Measurements from ENCODE around the gene TOGARAM1.

TOGARAM1 gene

DNA sequence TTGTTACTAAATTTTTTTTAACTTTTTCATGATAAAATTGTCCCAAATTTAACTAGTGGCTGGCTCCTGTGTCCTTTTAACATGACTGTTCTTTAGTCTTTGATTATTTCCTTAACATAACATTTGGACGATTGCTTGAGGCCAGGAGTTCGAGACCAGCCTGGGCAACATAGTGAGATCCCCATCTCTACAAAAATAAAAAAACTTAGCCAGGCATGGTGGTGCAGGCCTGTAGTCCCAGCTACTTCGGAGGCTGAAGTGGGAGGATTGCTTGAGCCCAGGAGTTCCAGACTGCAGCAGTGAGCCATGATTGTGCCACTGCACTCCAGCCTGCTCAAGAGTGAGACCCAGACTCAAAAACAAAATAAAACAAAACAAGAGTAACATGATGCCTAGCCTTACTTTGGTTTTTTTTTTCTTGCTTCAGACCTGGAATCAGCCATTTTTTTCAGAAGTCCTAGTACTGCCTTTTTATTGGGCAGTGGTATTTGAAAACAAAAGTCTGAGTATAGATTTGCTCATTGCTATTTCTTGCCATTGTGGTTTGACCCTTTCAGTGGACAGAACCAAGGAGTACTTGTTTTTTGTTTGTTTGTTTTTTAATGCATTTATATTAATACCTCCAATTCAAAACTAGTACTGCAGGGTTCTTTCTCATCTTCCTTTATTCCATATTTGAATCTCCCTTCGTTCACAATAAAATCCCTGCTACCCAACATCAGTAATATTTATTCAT is 4.8 kb downstream of the TOGARAM1 start:
- DNase-seq = no peak

DNA sequence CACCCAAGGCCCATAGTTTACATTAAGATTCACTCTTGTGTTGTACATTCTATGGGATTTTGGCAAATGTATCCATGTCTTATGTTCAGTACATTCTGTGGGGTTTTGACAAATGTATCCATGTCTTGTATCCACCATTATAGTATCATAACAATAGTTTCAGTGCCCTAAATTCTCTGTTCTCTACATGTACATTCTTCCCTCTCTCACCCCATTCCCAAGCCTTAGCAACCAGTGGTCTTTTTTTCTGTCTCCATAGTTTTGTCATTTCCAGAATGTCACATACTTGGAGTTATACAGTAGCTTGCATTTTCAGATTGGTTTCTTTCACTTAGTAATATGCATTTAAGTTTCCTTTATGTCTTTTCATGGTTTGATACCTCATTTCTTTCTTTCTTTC is 6.7 kb downstream of the TOGARAM1 start:
- DNase-seq = no peak

DNA sequence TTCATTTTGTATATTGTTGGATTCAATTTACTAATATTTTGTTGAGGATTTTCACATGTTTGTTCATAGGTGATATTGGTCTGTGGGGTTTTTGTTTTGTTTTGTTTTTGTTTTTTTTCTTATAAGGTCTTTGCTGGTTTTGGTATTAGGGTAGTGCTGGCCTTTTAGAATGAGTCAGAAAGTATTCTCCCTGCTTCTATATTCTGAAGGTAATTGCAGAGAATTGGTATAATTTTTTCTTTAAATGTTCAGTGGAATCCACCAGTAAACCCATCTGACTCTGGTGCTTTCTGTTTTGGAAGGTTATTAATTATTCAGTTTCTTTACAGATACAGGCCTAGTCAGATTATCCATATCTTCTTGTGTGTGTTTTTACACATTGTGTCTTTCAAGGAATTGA is 8.9 kb downstream of the TOGARAM1 start:
- no peak for DNase-seq

DNA sequence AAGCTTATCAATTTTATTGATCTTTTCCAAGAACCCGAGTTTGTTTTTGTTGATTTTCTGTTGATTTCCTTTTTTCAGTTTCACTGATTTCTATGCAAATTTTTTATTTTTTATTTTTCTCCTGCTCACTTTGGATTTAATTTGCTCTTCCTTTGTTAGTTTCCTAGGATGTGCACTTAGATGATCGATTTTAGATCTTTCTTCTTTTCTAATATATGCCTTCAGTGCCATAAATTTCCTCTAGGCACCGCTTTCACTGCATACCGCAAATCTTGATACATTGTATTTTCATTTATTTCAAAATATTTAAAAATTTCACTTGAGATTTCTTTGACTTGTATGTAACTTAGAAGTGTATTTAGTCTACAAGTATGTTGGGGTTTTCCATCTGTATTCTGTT is 9.5 kb downstream of the TOGARAM1 start:
- no peak for DNase-seq

- no peak for DNase-seq
Measured at GRCh38 chr14:44979273-44979672, 17.3 kb downstream of the TOGARAM1 start.

DNA sequence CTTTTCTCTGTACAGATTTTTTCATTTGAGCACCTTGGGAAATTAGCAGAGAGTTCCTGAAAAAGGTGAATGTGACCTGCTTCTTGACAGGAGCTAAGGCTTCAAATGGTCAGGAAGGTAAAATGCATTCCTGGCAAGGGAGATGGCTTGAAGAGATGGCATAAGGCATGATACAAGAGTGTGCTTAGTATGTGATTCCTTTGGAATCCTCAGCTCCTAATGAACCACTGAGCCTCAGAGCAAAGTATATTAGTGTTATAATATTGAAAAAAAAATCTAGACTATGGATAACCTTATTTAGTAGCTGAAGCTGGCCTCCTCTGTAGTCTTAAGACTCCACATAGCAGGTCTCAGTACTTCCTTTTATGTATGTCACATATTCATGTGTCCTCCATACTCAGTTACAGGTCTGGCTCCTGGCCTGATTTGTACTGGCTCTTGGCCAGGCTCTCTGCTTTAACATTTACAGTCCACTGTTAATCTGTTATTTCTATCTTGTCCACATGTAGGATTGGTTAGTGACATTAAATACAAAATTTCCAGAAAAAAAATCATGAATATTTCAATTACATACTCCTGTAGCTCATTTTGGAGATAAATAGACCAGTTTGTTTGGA is 17.9 kb downstream of the TOGARAM1 start:
- DNase-seq = no peak

DNA sequence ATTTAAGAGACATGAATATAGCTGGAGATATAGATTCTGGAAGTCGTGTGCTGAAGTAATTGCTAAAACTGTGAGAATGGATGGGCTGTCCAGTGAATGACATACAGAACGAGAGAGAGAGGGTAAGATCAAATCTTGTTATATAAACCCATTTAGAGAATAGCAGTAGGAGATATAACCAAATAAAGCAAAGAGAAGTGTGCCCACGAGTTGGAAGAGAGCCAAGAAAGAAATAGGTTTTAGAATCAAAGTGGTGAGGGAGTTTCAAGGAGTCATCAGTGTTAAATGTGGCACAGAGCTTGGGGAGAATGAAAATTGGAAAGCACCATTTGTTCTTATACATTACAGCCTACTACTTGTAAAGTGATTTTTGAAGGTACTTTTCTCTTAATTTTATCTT is 19.2 kb downstream of the TOGARAM1 start:
- DNase-seq = no peak

GRCh38 chr14:44982594-44982993 is 20.6 kb downstream of the TOGARAM1 start:
- DNase-seq = no peak

GRCh38 chr14:44988694-44989093 is 26.7 kb downstream of the TOGARAM1 start:
- no peak for DNase-seq

GRCh38 chr14:44989497-44990440 is 27.8 kb downstream of the TOGARAM1 start:
- peak; percentile 84 to 89 for DNase-seq

GRCh38 chr14:44990533-44990932 is 28.5 kb downstream of the TOGARAM1 start:
- no peak for DNase-seq

- DNase-seq = no peak
Measured at GRCh38 chr14:44995196-44995595, 33.2 kb downstream of the TOGARAM1 start.

DNA sequence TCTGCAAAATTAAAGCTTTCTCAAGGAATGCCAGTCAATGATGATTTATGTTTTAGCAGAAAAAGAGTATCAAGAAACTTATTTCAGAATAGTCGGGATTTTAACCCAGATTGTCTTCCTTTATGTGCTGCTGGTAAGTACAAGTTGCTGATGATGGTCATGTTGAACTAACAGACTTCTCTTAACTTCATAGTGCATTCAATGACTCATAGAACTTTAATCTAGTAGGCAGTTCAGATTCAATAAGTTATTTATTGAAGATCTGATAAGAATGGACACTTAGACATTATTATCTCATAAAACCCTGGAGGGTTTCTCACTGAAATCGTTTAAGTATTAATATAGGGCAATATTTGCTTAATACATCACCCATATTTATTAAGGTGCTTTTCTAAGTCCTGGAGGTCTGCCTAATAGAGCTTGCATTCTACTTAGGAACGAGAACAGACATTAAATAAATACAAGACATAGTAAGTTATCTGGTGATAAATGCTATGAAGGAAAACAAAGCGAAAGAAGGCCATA is 33.8 kb downstream of the TOGARAM1 start:
- DNase-seq = no peak

- no peak for DNase-seq
Measured at GRCh38 chr14:45003924-45004323, 41.9 kb downstream of the TOGARAM1 start.

DNA sequence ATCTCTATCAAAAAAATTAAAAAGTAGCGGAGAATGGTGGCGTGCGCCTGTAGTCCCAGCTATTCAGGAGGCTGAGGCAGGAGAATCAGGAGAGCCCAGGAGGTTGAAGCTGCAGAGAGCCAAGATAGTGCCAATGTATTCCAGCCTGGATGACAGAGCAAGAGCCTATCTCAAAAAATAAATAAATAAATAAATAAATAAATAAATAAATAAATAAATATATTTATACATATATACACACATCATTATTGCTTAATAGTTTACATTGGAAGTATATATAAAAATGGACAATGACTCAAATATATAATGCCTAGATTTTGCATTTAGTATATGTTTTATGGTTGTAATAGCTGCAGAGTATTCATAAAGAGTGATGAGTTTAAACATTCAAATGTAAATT is 53.1 kb downstream of the TOGARAM1 start:
- DNase-seq = no peak

DNA sequence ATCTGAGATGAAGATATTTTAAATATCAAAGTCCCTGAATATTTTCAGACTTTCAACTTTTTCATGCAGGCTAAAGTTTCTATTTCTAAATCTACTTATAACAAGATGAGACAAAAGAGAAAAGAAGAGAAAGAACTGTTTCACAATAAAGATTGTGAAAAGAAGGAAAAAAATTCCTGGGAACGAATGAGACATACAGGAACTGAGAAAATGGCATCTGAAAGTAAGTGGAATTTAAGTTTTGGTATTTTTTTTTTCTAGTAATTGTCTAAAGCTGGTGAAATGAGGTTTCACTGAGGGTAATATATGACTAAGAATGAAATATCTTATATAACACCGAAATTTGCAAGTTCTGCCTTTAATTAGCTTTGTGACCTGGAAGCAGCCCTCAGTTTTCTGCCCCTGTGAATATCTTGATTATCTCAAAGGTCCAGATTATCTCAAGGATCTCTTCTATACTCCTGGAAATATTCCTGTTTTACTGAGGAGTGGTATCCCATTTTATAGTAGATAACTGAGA is 66.2 kb downstream of the TOGARAM1 start:
- DNase-seq = no peak

DNA sequence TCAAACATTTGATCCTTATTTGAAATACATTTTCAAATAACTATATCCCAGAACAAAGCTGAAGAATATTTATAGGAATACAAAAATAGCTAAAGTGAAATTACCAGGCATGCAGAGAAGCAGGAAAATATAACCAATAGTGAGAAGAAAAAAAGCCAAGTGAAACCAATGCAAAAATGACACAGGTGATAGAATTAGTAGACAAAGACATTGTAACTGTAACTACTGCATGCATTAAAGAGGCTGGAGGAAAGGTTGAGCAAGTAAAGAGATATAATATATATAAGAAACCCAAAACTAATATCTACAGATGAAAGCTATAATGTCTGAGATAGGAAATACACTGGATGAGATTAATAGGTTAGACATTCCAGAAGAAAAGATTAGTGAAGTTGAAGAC is 72.7 kb downstream of the TOGARAM1 start:
- no peak for DNase-seq

DNA sequence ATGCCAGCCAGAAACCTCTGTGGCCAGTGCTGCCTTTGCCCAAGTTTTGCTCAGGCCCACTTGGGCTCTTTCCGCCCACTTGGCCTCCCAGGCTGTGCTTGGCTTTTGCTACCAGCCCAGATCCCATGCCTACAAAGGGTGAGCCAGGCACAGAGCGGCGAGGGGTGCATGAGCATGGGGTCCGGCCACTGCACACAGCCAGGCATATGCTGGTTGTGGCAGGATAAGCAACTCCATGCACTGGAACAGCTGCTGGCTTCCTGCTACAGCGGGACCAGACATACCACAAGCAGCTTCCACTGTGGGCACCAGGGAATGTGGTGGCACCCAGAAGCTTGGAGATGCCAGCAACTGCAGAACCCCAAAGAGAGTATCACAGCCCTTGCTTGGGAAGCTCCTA is 76.3 kb downstream of the TOGARAM1 start:
- no peak for DNase-seq

- no peak for DNase-seq
Measured at GRCh38 chr14:45038865-45039264, 76.9 kb downstream of the TOGARAM1 start.

DNA sequence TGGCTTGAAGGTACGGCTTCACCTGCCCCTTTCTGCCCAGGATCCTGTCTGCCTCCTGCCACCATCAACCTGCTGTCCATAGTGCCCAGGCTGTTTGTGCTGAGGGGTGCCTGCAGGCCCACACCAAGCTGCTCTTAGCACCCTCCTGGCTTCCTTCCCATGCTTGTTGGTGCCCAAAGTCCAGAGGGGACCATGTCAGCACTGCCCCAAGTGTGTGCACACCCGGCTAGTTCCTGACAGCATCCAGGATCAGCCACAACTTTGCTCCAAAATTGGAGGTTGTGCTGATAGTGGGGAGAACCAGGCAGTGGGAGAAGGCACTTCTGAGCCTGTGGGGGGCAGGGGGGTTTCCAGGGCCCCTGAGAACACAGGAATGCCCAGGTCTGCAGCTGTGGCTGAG is 77.4 kb downstream of the TOGARAM1 start:
- no peak for DNase-seq

GRCh38 chr14:45041641-45042040 is 79.7 kb downstream of the TOGARAM1 start:
- DNase-seq = no peak

DNA sequence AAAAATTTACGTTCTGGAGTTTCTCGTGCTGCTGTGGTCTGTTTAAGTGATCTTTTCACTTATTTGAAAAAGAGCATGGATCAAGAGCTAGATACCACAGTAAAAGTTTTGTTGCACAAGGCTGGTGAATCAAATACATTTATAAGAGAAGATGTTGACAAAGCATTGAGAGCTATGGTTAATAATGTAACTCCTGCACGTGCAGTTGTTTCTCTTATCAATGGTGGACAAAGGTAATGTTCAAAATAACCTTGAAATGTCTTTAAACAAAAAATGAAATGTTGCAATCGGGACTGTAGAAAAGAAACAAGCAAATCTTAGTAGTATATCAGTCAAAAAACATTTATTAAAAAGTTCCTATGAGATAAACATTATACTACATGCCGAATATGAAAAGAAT is 82.6 kb downstream of the TOGARAM1 start:
- no peak for DNase-seq

GRCh38 chr14:45048385-45048784 is 86.4 kb downstream of the TOGARAM1 start:
- DNase-seq = no peak

All from Kasumi-1 (cell line).